Activated CD8-positive, alpha-beta T cell treated with anti-CD3 and anti-CD28 coated beads for 36 hours (primary cell): Measurements from ENCODE around the gene UNC45A. TPM values are rescaled to one million over a fixed set of nuclear protein-coding genes. Genes with fewer than 3 reads are reported as not detected.

Source experiments
- ATAC-seq: fragments of 200-7000 bp; cut with Tn5 transposase; one replicate; pipeline ENCODE4 v1.10.0; 2021; ENCODE audit warnings: mild to moderate bottlenecking, moderate library complexity
- CTCF ChIA-PET: fragments of 350-600 bp; sonication (Branson Sonifier 250); formaldehyde crosslinking; loops from one replicate; lab custom pipeline; 2021; ENCODE audit warnings: antibody characterized with exemption; lab: Charles Lee
- POLR2A ChIA-PET: fragments of 350-600 bp; sonication (Branson Sonifier 250); formaldehyde crosslinking; loops from one replicate; lab custom pipeline; 2021; ENCODE audit warnings: antibody characterized with exemption; lab: Charles Lee
- DNase-seq: peaks from one replicate; pipeline ENCODE4 v3.0.0-alpha.2; 2020
- H3K27ac Mint-ChIP-seq: one replicate; pipeline ENCODE4 v1.8.0; 2021; ENCODE audit warnings: mild to moderate bottlenecking, mixed read lengths
- H3K27me3 Mint-ChIP-seq: one replicate; pipeline ENCODE4 v1.8.0; 2021; ENCODE audit warnings: mixed read lengths
- H3K36me3 Mint-ChIP-seq: one replicate; pipeline ENCODE4 v1.8.0; 2021; ENCODE audit warnings: low read depth, mixed read lengths
- H3K4me1 Mint-ChIP-seq: one replicate; pipeline ENCODE4 v1.8.0; 2021; ENCODE audit warnings: low read depth, mixed read lengths
- H3K4me3 Mint-ChIP-seq: one replicate; pipeline ENCODE4 v1.8.0; 2021; ENCODE audit warnings: mild to moderate bottlenecking, moderate library complexity, mixed read lengths
- H3K9me3 Mint-ChIP-seq: one replicate; pipeline ENCODE4 v1.8.0; 2021; ENCODE audit warnings: mixed read lengths
- intact Hi-C: fragments of 100-400 bp; cut with micrococcal nuclease; formaldehyde crosslinking; loops from one replicate; pipeline ENCODE4 v1.10.0; 2022
- total RNA-seq, 2 experiments: library from RNA; stranded (reverse); gene quantifications; one replicate each; pipeline ENCODE4 v1.2.3, GENCODE V29; 2021
- TF ChIP-seq, protein P1 (sequence below): fragments of 200-600 bp; IDR thresholded peaks from one replicate; pipeline ENCODE4 v1.8.0; 2022; ENCODE audit warnings: antibody characterized with exemption, mild to moderate bottlenecking

Gene UNC45A
- total RNA-seq, 2 experiments from 2014 or later, result 65.0 to 66.8 TPM

DNA sequence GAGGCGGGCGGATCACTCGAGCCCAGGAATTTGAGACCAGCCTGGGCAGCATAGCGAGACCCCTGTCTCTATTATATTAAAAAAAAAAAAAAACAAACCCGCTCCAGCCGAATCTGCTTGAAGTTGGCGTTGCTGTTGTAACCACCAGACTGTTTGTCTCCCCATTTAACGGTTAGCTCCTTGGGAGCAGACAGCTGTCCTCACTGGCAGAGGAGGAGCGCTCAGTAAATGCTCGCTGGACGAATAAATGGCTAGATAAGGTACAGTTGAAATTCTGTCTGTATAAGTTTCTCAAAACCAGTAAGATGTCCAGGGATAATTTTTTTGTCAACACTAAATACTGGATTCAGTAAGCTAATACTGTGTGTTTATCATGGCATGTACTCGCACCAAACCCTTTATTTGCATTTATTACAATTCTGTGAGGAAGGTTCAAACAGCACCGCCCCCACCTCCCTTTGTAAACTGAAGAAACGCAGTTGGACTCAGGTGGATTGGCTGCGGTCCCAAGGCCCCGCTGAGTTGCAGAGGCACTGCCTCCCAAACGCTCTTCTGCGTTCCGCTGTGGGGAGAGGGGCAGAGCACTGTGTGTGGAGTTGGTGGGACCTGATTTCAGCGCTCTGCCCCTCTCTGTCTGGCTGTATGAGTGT lies 20.7 kb downstream of the UNC45A start:
- TF ChIP-seq, protein P1, sequence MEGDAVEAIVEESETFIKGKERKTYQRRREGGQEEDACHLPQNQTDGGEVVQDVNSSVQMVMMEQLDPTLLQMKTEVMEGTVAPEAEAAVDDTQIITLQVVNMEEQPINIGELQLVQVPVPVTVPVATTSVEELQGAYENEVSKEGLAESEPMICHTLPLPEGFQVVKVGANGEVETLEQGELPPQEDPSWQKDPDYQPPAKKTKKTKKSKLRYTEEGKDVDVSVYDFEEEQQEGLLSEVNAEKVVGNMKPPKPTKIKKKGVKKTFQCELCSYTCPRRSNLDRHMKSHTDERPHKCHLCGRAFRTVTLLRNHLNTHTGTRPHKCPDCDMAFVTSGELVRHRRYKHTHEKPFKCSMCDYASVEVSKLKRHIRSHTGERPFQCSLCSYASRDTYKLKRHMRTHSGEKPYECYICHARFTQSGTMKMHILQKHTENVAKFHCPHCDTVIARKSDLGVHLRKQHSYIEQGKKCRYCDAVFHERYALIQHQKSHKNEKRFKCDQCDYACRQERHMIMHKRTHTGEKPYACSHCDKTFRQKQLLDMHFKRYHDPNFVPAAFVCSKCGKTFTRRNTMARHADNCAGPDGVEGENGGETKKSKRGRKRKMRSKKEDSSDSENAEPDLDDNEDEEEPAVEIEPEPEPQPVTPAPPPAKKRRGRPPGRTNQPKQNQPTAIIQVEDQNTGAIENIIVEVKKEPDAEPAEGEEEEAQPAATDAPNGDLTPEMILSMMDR, result no peak
- ChIA-PET POLR2A (interaction anchor here (0.9 to 8.3 kb wide), 13 partner anchors 9 to 94 kb away, joined by 3 to 98 read pairs (median 4); partner anchors contain the start of genes HDDC3, MAN2A2 and UNC45A), CTCF (interaction anchor here (0.8 to 8.0 kb wide), 31 partner anchors 8 to 399 kb away, joined by 3 to 178 read pairs (median 7); partner anchors contain the start of genes HDDC3, MAN2A2, SV2B and UNC45A)
- Mint-ChIP-seq H3K27ac (peak overlapping the region; percentile 94), H3K4me3 (peak overlapping the region; percentile 85), H3K27me3 (no peaks in the 10 kb centered on the region), H3K4me1 (peaks cover 5% of the 10 kb centered on the region), H3K36me3 (peaks cover 43% of the 10 kb centered on the region), H3K9me3 (no peaks in the 10 kb centered on the region)
- intact Hi-C loops, result loop anchor here (5.0 kb wide), 1 partner anchor 317 kb away; no protein-coding TSS in a partner anchor
- DNase-seq, result no peak
- no peak for ATAC-seq

GRCh38 chr15:90956274-90957030 lies 21.4 kb downstream of the UNC45A start:
- Mint-ChIP-seq H3K4me1 (peaks cover 5% of the 10 kb centered on the region), H3K9me3 (no peaks in the 10 kb centered on the region), H3K27ac (peak overlapping the region; percentile 94), H3K27me3 (no peaks in the 10 kb centered on the region), H3K4me3 (peak overlapping the region; percentile 85), H3K36me3 (peaks cover 50% of the 10 kb centered on the region)
- TF ChIP-seq, protein P1, result peak; percentile 97
- intact Hi-C loops, result loop anchor here (5.0 kb wide), 1 partner anchor 316 kb away; no protein-coding TSS in a partner anchor
- ChIA-PET CTCF (interaction anchor here (0.7 to 8.0 kb wide), 36 partner anchors 9 to 399 kb away, joined by 3 to 178 read pairs (median 6); partner anchors contain the start of genes HDDC3, MAN2A2, SV2B and UNC45A), POLR2A (interaction anchor here (0.6 to 8.3 kb wide), 13 partner anchors 10 to 93 kb away, joined by 3 to 98 read pairs (median 4); partner anchors contain the start of genes HDDC3, MAN2A2 and UNC45A)
- DNase-seq (peak; percentile 72), ATAC-seq (no peak)

DNA sequence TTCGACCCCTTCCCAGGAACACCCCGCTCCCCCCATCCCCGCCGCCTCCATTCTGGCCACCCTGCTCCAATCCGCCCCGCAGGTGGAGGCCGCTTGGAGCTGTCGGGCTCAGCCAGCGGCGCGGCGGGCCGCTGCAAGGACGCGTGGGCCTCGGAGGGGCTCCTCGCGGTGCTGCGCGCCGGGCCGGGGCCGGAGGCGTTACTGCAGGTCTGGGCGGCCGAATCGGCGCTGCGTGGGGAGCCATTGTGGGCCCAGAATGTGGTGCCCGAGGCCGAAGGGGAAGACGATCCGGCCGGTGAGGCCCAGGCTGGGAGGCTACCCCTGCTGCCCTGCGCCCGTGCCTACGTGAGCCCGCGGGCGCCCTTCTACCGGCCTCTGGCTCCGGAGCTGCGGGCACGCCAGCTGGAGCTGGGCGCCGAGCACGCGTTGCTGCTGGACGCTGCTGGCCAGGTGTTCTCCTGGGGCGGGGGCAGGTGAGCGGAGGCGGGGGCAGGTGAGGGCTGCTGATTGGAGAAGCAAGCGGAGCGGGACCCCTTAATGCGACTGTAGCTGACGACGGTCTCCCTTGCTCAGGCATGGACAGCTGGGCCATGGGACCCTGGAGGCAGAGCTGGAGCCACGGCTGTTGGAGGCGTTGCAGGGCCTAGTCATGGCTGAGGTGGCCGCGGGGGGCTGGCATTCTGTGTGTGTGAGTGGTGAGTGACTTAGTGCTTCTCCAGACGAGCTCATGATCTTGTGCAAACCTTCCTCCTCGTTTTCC lies 22.1 kb downstream of the UNC45A start:
- Mint-ChIP-seq H3K4me3 (peak overlapping the region; percentile 85), H3K36me3 (peaks cover 52% of the 10 kb centered on the region), H3K27ac (no peak overlapping the region), H3K27me3 (no peaks in the 10 kb centered on the region), H3K4me1 (peaks cover 7% of the 10 kb centered on the region), H3K9me3 (no peaks in the 10 kb centered on the region)
- ChIA-PET POLR2A (interaction anchor here (0.6 to 8.3 kb wide), 10 partner anchors 8 to 93 kb away, joined by 3 to 98 read pairs (median 4); partner anchors contain the start of genes HDDC3, MAN2A2 and UNC45A), CTCF (interaction anchor here (0.7 to 8.0 kb wide), 35 partner anchors 9 to 319 kb away, joined by 3 to 178 read pairs (median 6); partner anchors contain the start of genes HDDC3, MAN2A2, UNC45A and VPS33B)
- ATAC-seq (no peak), DNase-seq (no peak)
- TF ChIP-seq, protein P1, result no peak
- intact Hi-C loops, result loop anchor here (5.0 kb wide), 1 partner anchor 315 kb away; no protein-coding TSS in a partner anchor

GRCh38 chr15:90957791-90958190 lies 22.7 kb downstream of the UNC45A start:
- peak overlapping the region; percentile 41 for H3K4me3 Mint-ChIP-seq
- H3K9me3 Mint-ChIP-seq, result no peaks in the 10 kb centered on the region
- ChIA-PET CTCF (interaction anchor here (0.9 to 8.0 kb wide), 13 partner anchors 9 to 314 kb away, joined by 3 to 178 read pairs (median 28); partner anchors contain the start of genes HDDC3, MAN2A2, UNC45A and VPS33B), POLR2A (interaction anchor here (0.8 to 8.3 kb wide), 6 partner anchors 9 to 55 kb away, joined by 3 to 98 read pairs (median 6); partner anchors contain the start of genes HDDC3, MAN2A2 and UNC45A)
- H3K4me1 Mint-ChIP-seq, result peaks cover 8% of the 10 kb centered on the region
- no peak for ATAC-seq
- no peaks in the 10 kb centered on the region for H3K27me3 Mint-ChIP-seq
- TF ChIP-seq, protein P1, result no peak
- no peak overlapping the region for H3K27ac Mint-ChIP-seq
- DNase-seq, result no peak
- intact Hi-C loops, result loop anchor here (5.0 kb wide), 1 partner anchor 315 kb away; no protein-coding TSS in a partner anchor
- H3K36me3 Mint-ChIP-seq, result peaks cover 51% of the 10 kb centered on the region
